ENCODE measurements around the gene SGMS1.

Gene SGMS1

GRCh38 chr10:50318129-50318528 is 305.6 kb downstream of the SGMS1 start:
- no peak for FAIRE-seq

- FAIRE-seq = no peak
Measured at GRCh38 chr10:50316695-50317648, 306.8 kb downstream of the SGMS1 start.

GRCh38 chr10:50316174-50316573 is 307.6 kb downstream of the SGMS1 start:
- no peak for FAIRE-seq

GRCh38 chr10:50315424-50315823 is 308.3 kb downstream of the SGMS1 start:
- no peak for FAIRE-seq

- no peak for FAIRE-seq
Measured at GRCh38 chr10:50314169-50315071, 309.3 kb downstream of the SGMS1 start.

GRCh38 chr10:50312464-50313437 is 311.0 kb downstream of the SGMS1 start:
- no peak for FAIRE-seq

DNA sequence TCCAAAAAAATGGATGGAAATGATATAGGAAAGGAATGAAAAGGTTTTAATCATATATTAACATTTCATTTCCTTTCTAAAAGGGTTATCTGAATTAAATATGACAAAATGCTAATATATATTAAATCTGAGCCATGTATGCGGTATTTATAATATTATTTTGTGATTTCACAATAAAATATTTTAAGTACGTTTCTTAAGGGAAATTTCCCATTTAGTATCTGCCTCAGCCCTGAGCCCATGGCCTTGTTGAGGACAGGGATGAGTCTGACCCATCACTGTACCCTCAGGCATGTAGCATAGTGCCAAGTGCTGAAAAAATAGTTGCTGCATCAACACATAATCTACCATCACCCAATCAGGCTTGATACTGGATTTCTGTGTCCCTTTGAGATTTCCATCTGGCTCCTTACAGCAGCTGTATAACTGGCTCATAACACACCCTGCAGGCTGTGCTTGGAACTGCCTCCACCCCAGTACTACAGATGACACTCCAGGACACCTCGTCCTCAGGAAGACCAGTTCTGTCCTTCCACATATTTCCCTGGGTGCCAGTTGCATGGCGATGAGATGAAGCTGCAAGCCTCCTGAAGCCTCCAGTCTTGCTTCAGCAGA is 313.1 kb downstream of the SGMS1 start:
- FAIRE-seq = no peak

GRCh38 chr10:50309342-50309741 is 314.4 kb downstream of the SGMS1 start:
- FAIRE-seq = no peak

- FAIRE-seq = no peak
Measured at GRCh38 chr10:50304660-50305059, 319.1 kb downstream of the SGMS1 start.

GRCh38 chr10:50299948-50300669 is 323.6 kb downstream of the SGMS1 start:
- no peak for FAIRE-seq

DNA sequence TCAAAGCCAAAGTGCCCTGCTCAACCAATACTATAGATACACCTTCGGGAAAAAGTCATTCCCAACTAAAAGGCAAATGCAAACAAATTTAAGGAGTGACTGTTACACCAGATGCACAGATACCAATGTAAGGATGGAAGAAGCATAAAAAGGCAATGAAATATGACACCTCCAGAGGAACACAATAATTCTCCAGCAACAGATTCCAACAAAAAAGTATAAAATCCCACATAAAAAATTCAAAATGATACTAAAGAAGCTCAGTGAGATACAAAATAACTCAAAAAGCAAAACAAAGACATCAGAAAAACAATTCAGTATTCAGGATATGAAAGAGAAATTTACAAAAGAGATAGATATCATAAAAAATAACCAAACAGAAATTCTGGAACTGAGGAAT is 328.4 kb downstream of the SGMS1 start:
- no peak for FAIRE-seq

GRCh38 chr10:50294582-50294981 is 329.2 kb downstream of the SGMS1 start:
- no peak for FAIRE-seq

DNA sequence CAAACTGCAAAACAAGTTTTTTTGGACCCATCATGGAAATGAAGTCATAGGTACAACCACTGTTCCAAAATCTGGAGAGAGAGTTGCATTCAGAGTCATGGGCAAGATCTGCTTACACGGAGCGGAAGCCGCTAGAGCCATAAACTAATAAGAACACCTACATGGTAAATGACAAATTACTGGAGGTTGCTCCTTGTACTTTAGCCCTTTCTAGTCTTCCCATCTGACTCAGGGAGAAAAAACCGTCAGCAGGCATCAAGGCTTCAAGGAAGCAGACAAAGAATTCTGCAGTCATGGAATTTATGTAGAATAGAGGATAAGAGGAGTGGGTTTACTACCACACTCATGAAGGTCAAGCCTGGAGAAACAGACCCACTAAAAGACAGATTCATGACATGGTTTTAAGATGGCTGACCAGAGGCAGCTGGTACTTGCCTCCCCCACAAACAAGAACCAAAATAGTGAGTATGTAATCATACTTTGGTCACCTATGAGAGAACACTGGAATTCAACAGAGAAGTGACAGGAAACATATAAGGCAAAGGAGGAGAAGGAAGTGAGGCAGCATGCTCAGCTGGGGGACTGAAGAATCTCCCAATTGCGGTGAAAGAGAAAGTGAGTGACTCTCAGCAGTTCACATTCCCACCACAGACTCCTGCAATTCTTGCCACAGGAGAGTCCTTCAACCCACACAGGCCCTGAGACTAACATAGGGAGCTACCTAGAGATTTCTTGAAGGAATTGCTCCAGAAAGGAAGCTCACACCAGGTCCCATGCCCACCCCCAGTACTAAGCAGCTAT is 330.0 kb downstream of the SGMS1 start:
- FAIRE-seq = no peak

DNA sequence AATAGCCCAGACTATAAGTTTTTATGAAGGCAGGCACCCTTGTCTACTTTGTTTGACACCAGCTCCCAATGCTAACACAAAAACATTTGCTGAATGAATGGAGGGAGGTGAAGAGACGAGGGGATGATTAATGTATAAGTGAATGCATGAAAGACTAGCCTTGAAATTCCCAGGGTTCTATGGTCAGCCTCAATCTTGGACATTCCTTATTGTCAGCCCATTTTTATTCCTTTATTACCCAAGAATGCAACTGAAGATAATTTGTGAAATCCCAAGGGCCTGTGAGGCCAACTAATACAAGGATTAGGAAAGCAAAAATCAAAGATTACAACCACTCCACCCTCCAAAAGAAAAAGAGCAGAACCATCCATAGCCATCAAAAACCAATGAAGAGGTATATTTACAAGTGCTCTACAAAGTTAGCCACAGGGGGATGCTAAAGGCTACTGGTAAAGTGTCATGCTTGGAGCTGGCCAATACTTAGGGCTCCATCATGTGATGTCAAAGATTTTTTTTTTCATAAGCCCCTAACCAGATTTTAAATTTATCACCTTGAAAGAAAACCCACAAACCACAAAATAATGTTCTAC is 332.4 kb downstream of the SGMS1 start:
- no peak for FAIRE-seq

- FAIRE-seq = no peak
Measured at GRCh38 chr10:50289196-50289595, 334.6 kb downstream of the SGMS1 start.

GRCh38 chr10:50286996-50287803 is 336.6 kb downstream of the SGMS1 start:
- no peak for FAIRE-seq

DNA sequence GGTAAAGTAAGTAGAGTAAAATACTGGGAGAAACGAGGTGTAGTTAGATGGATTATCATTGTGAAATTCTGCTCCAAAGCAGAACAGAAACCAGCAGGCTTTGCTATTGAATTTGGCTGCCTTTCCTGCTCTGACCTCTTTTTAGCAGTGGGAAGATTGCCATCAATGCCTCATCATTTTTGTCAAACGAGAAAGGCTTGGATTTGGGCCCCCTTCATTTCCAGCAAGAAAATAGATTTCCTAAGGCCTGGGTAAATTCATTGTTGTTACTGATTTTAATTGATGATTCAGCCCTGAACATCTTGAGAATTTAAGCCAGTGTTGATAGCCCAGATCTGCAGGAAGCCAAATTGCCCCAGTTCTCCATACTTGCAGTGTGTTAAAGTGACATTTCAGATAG is 337.2 kb downstream of the SGMS1 start:
- FAIRE-seq = no peak

GRCh38 chr10:50281967-50282522 is 341.7 kb downstream of the SGMS1 start:
- FAIRE-seq = no peak
